Fibroblast of the conjunctiva (primary cell): ENCODE measurements around the gene PTPRO.
A peak's percentile ranks its signal among the peaks of the same experiment; 100 is the strongest.

ENCODE experiments used
- DNase-seq: peaks from one replicate; pipeline ENCODE4 v3.0.0-alpha.2; 2010; ENCODE audit warnings: low read depth

PTPRO gene

DNA sequence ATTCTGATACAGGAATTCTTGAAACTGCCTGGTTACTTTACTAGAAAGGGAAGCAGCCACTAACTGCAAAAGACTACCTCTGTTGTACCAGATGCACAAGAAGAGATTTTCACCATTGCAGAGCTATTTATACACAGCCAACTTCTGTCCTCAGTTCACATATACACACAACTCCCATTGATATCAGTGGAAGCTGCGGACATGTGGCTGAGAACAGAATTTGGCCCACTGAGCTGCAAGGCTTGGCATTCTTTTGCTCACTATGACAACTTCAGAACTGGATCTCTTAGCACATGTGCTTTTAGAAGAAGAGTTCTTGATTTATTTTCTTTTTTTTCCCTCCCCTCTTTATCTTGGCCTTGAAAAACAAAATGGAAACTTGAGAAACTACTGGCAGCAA, 28.3 kb downstream of the PTPRO start:
- DNase-seq: no peak

DNA sequence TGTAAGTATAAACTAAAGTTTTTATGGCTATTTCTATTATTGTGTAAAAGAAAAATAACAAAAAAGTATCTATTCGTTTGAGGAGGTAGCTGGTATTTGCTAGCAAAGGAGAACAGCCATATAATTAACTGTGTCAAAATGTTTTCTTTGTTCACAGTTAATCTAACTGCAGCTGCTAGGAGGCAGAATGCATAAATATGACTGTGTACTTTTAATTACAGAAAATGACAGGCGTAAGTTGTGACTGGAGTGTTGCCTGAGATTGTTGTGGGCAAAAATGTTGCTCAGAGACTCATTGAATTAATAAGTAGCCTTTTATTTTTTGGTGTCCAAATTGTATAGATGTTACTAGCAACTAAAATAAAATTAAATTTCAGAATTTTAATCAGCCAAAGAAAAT, 33.5 kb downstream of the PTPRO start:
- DNase-seq: no peak

DNA sequence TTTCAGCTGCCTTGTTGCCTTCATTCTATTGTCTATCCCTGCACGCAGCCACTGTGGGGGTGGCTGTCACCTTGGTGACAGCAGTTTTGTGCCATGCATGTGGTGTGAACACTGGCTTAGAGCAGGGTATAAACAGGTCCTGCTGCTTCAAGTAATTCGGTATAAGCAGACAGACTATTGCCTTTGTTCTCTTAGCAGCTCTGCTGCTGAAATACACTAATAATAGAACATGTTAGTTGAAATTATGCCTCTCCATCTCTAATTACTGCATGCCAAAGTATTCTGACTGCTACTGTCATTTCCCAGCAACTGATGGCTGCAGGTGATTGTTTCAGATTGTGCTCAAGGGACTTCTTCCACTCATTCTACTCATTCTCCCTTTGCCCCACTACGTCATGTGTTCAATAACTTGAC, 34.6 kb downstream of the PTPRO start:
- no peak for DNase-seq

DNA sequence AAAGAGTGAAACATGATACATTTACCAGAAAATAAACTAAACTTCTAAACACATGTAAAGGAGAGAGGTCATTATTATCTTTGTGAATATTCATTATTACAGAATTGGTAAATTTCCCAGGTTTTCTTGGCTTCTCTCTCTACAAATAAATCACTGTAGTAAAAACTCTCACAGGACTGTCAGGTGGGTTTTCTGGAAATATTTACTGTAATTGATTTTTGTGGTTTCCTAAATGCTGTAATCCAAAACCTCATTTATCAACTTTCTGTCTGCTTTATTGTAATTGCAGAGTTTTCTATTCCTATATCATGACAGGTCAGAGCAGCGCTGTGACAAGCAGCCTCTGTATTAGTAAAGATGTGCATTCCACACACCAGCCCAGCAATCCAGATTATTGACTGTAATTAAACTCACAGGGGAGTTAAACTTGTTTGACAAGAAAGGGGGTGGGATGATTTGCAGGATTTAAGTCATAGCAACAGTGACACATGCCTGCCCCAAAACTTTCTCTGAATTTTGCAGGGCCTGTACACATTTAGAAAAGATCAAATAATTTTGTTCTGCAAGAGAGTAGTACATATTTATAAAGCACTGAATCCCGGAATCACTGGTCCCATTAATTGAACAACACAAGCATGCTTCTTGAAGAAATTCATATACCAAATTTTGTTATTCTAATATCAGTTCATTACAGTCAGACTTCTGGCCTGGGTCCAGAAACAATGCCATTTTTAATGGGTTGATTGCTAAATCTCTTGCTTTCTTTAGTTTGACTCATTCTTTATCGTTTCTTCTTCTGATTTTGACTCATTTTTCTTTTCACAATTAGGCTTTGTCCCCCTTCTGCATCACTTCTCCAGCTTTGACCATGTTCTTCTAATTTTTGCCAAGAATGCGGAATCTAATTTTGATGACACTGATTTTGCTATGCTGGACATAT, 42.2 kb downstream of the PTPRO start:
- DNase-seq: no peak

DNA sequence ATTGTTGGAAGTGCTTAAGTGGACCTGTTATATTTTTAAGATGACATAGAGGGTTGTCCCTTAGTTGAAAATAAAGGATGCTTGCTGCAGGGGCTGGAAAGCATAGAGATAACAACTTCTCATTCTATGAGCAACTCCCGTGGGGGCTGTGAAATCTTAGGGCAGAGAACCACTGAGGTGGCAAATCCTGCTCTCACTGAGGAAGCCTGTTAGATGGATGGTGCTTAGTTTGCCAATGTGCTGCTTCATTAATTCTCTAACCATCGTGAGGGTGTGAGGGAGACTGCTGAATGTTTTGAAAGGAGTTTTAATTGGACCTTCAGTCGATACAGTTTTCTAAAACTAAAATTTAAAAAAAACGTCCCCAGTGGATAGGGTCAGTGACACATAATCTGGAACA, 46.5 kb downstream of the PTPRO start:
- no peak for DNase-seq

DNA sequence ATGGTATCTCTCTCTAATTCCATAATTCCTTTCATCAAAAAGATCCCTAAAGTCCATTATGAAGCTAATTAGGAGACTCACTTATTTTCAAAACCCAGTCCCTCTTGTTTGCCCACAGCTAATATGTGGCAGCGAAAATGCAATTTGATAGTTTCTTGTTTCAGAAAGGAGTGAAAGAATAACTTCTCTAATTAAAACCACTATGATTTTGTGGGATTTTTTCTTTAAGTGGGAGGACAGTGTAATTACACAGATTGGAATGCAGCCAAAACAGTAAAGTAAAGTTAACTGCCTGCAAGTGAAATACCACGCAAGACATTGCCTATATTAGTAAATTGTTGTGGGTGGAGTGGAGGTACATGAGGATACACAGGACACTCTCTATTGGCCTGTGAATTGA, 50.0 kb downstream of the PTPRO start:
- no peak for DNase-seq

DNA sequence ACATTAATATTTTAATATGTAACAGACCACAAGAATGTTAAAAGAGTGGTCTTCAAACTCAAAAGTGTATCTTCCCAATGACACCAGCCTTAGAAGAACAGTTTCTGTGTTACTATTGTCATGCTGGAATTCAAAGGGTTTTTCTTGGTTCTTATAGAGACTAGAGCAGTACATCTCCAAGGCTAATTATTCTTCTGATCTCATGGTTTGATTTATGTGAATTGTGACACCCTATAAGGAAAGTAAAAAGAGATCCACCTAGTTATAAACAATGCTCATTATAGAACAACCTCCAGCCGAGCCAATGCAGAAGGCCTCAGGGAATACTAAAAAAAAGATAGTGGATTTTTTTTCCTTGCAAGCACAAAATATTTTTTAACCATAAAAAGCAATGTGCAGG, 65.5 kb downstream of the PTPRO start:
- no peak for DNase-seq

DNA sequence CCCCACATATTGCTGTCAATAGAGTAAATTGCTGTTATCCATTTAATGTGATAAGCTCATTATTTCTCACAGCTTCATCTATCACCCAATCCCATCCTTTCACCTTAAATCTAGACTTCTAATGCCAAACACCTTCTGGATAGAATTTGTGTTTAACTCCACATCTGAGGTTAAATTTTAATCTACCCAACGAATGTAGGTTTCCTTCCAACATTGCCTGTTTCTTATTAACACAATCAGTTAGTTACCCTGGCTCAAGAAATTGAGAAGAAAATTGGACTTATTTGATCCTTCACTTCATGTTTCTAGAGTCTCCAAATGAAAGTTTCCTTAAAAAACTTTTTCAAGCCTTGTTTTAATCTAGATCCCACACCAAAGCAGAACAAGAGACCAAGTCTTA, 67.3 kb downstream of the PTPRO start:
- no peak for DNase-seq

DNA sequence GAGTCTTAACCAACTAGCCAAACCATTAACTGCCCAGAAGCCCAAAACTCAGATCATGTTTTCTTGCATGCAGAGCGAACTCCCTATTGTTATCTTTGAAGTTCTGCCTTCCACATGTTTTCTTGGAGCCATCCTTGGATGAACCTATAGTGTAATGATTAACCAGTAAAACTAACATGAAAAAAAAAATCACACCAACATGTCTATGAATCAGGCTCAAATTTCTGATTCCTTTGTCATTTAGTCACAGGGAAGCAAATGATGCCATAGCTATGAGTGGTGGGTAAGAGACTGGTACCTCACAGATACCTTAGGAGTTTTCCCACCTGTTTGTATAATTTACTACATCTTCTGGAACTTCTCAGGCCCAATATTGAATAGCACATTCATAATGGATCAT, 70.7 kb downstream of the PTPRO start:
- DNase-seq: no peak

DNA sequence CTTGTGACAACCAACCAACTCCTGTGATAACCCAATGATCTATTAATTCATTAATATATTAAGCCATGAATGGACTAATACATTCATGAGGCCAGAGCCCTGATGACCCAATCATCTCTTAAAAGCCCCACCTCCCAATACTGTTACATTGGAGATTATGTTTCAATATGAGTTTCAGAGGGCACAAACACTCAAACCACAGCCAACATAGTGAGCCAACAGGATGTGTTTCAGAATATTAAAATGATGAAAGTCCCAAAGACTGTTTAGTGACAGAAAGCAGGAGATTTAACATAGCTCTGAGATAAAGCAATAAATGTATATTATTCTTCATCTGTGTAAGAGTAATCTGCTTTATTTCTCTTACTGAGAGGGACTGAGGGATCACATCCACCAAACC, 71.7 kb downstream of the PTPRO start:
- DNase-seq: no peak

DNA sequence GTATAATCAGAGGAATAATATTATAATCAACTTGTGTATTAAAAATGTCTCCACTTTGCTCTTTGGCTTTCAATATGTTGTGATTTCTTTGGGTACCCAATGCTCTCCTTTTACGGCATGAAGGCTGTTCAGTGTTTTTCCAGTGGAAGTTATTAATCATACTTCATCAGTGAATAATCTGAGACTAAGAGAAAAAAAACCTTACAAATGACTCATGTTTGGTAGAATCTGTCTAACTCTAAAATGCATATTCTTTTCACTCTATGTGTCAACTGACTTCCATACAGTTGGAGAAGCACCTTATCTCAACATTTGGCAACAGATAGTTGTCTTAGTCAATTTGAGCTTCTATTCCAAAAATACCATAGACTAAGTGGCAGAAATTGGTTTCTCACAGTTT, 82.2 kb downstream of the PTPRO start:
- DNase-seq: no peak

DNA sequence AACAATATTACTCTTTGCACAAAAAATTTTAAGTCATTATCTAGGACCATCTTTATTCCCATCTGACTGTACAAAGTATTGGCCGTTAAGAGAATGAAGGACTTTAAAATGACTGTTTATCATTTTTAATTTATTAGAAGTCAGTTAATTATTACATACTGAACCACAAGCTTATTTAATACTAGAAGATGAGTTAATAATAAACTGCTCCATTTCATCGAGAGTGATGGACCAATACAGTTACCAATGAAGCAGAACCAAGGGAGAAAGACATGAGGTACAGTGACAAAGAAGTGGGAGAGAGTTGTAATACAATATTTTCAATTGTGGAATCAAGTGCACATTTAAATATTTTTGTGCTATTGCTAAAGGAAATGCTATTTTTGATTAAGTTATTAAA, 83.3 kb downstream of the PTPRO start:
- DNase-seq: no peak

DNA sequence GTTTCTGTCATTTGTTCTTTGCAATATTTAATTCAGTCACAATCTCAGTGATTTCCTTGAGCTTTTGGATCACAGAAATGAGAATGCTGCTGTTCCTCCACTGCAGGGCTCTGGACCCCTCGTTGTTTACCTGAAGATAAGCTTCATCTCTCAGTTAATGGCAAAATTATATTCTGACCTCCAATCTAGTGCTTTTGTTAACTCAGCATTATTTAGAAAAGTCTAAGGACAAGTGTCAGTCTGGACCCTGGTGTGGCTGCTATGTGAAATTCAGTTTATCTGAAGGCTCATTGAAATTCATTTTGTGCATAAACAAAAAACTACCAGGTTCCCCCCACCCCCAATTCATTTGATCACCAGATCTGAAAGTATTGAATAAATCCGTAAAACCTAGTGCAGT, 84.7 kb downstream of the PTPRO start:
- no peak for DNase-seq

DNA sequence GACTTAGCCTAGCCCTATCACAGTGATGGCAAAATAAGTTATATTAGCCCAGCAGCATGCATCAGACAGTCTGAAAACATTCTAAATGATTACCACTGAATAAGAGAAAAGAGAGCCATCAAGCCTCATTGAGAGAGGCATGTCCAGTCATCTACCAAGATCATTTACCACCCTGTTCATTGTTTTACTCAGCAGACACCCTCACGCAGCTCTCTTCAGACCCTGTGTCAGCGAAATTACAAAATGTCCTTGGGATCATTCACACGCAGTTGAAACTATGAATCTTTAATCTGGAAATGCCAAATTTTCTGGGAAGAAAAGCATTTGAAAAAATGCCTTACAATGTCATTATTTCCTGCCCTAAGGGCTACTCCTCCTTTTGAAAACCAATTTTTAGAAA, 89.5 kb downstream of the PTPRO start:
- DNase-seq: no peak

DNA sequence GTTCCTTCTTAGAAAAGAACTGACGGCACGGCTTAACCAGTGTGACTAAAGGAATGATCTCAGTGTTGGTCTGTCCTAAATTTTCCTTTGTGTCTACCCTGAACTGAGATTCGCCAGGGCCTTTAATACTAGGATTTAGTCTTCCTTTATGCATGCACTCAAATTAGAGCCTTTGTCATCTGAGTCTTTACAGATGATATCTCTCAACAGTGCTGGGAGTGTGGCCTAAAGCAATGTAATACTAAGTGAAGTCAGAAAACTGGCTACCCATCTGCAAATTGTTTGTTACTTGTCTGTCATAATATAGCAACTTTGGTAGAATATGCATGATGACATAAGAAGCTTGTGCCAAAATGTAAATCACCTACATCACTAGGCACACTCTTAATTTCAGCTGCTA, 95.4 kb downstream of the PTPRO start:
- DNase-seq: no peak

DNA sequence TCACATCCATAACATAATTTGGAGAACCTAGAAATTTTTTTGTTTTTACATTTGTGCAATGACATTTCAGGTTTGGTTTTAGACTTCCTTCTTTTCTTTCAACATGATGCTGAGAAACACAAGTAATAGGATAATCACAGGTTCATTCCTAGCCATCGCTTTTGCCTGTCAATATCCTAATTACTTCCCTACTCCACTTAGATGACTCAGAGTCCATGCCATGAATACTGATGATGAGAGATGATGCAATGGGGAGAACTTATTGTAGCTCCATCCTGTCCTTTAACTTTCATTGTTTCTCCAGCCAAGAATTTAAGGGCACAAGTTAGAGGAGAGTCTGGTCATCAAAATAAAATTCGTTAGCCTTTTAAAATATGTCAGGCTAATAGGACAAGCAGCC, 101.3 kb downstream of the PTPRO start:
- DNase-seq: peak; percentile 44

DNA sequence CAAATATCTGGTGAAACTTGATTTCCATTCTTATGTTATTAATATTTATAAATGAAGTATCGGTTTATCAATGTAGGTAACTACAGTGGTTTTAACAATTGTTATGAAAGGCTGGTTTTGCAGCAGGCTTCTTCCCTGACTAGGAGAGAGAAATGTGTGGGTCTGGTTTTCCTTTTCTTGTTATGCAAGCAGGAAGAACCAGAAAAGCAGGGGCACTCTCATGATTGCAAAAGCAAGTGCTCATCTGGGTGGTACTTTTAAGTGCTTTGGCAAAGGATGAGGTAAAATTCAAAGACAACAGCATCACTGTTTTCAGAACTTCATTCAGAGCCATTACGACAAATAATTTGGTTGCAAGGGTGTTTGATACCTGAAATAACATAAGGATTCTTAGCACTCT, 105.6 kb downstream of the PTPRO start:
- no peak for DNase-seq

DNA sequence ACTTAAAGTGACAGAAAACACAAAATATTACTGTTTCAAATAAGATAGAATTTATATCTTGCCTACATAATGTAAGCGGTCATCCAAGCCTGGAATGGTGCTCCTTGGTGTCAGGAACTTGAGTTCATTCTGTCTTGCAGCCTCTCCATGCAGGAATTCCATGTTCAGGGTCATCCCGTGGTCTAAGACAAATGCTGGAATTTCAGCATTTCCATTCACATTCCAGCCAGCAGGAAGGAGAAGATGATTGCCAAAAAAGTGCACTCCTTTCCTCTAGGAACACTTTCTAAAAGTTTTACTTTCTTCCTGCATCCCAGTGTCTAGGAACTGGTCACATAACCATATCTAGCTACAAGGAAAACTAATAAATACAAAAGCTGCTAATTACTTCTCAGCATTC, 106.3 kb downstream of the PTPRO start:
- no peak for DNase-seq

DNA sequence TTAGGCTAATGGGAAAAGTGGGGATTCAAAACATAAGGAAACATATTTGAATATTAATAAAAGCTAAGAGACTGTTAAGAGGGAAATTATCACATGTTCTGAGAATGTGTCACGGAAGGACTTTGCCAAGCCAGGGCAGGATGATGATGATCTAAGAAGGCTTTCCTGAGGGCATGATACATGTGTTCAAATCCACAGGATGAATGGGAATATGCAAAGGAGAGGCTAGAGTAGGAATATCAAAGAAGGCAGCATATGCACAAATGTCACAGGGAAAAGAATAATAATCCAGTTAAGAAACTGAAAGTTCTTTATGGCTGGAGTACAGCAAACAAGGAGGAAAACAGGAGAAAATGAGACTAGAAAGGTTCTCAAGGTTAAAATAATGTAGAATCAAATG, 107.0 kb downstream of the PTPRO start:
- no peak for DNase-seq

DNA sequence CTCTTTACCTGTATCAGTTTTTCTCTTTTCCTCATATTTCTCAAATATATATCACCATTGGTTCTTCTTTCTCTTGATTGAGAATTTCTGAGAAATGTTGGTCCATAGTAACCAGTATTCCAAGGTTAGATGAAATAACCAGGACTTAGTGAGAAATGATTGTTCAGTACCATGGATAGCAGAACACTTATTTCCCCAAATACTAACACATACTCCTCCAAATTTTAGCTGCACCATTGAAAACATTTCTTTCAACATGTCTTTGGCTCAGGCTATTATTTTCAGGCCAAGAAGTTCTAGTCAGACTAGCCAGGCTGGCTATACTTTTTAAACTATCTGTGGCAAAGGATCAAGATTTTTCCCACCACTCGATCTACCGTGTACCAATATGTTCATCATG, 113.3 kb downstream of the PTPRO start:
- DNase-seq: no peak

DNA sequence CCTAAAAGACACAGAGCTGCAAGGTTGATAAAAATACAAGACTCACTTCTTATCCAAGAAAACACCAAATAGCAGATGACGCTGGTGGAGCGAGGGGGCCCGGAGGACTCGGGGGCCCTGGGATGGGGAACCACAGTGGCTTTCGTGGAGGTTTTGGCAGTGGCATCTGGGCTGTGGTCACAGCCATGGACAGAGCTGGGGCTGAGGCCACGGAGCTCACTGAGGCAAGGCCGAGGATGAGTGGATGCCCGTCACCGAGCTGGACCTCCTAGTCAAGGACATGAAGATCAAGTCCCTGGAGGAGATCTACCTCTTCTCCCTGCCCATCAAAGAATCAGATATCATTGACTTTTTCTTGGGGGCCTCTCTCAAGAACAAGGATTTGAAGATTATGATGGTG, 117.2 kb downstream of the PTPRO start:
- DNase-seq: no peak

DNA sequence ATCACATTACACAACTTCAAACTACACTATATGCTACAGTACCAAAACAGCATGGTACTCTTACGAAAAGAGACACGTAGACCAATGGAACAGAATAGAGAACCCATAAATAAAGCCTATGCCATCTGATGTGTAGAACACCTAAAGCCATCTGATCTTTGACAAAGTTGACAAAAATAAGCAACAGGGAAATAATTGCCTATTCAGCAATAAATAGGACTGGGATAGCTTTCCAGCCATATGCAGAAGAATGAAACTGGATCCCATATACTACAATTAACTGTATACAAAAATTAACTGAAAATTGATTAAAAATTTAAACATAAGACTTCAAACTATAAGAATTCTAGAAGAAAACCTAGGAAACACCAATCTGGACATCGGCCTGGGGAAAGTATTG, 120.7 kb downstream of the PTPRO start:
- no peak for DNase-seq

DNA sequence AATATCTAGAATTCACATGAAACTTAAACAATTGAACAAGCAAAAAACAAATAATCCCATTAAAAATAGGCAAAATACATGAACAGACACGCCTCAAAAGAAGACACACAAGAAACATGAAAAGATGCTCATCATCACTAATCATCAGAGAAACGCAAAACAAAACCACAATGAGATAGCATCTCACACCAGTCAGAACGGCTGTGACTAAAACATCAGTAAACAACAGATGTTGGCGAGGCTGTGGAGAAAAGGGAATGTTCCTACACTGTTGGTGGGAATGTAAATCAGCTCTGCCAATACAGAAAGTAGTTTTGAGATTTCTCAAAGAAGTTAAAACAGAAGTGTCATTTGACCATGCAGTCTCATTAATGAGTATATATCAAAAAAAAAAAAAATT, 121.3 kb downstream of the PTPRO start:
- DNase-seq: no peak

DNA sequence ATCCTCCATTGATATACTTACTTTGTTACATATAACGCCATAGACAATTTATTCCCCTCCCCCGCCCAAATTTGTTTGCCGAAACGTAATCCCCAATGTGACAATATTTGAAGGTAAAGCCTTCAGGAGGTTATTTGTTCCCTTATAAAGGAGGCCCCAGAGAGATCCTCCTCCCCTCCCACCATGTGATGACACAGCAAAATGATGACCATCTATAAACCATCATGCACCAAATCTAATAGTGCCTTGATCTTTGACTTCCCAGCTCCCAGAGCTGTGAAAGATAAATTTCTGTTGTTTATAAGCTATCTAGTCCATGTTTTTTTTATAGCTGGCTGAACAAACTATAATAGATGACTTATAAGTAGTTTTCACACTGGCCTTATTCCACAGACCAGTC, 122.2 kb downstream of the PTPRO start:
- no peak for DNase-seq
